ENCODE measurements around the gene SLC12A2.

GRCh38 chr5:128126241-128126640, 42.7 kb downstream of the SLC12A2 start:
- TF ChIP-seq CTCF (IDR thresholded peaks at IDR 0.05; ENCODE audit: low read length) (no peak), EZH2 (IDR thresholded peaks at IDR 0.05; ENCODE audit: borderline replicate concordance, low read length) (no peak)

Data from OCI-LY1 (cell line).